IMR-90 (cell line): ENCODE results near the gene FSTL5. TPM values are rescaled to one million over a fixed set of nuclear protein-coding genes. Genes with fewer than 3 reads are reported as not detected.

Experiments
- ATAC-seq: fragments of 200-7000 bp; cut with Tn5 transposase; 2 replicates; pipeline ENCODE4 v1.9.1; 2020; ENCODE audit warnings: low read depth, mild to moderate bottlenecking, moderate library complexity
- BruUV-seq: library from RNA; stranded (reverse); fragments of 400-500 nt; replicated peaks from 2 replicates; lab custom pipeline; 2021; lab: Mats Ljungman, UMichigan
- CTCF ChIA-PET: fragments of 300-600 bp; formaldehyde crosslinking; extraction: SDS; loops from one replicate; lab custom pipeline; 2021; ENCODE audit warnings: antibody characterized with exemption; lab: Yijun Ruan, JAX
- POLR2A ChIA-PET: fragments of 300-600 bp; sonication (Branson Sonifier 250); formaldehyde crosslinking; loops from one replicate; lab custom pipeline; 2022; ENCODE audit warnings: antibody characterized with exemption; ENCODE audit not compliant: unreplicated experiment; lab: Charles Lee
- DNase-seq: peaks from one replicate; pipeline ENCODE4 v3.0.0; 2013
- H2AFZ ChIP-seq: replicated peaks from 2 replicates; pipeline ENCODE3; 2013; ENCODE audit warnings: low read length, mild to moderate bottlenecking; ENCODE audit not compliant: poor library complexity
- H2AK5ac ChIP-seq: 2 replicates; pipeline ENCODE4 v1.6.1; 2013; ENCODE audit warnings: low read depth, low read length, inconsistent platforms
- H2AK9ac ChIP-seq: replicated peaks from 2 replicates; pipeline ENCODE3; 2013; ENCODE audit warnings: mild to moderate bottlenecking, low read depth, low read length, moderate library complexity; ENCODE audit not compliant: poor library complexity
- H2BK120ac ChIP-seq: 2 replicates; pipeline ENCODE4 v1.6.1; 2013; ENCODE audit warnings: low read depth, low read length, inconsistent platforms
- H2BK15ac ChIP-seq: 3 replicates; pipeline ENCODE4 v1.6.1; 2013; ENCODE audit warnings: low read depth, low read length, inconsistent platforms
- H2BK20ac ChIP-seq: 2 replicates; pipeline ENCODE4 v1.6.1; 2013; ENCODE audit warnings: low read depth, mild to moderate bottlenecking, inconsistent platforms, low read length, moderate library complexity
- H2BK5ac ChIP-seq: 2 replicates; pipeline ENCODE4 v1.6.1; 2013; ENCODE audit warnings: mild to moderate bottlenecking, low read depth, low read length, inconsistent platforms; ENCODE audit not compliant: poor library complexity, severe bottlenecking
- H3K14ac ChIP-seq: replicated peaks from 2 replicates; pipeline ENCODE4 v1.6.1; 2013; ENCODE audit warnings: low read depth, low read length, inconsistent platforms
- H3K18ac ChIP-seq: 2 replicates; pipeline ENCODE4 v1.6.1; 2013; ENCODE audit warnings: low read depth, low read length, control low read depth
- H3K23ac ChIP-seq: 2 replicates; pipeline ENCODE4 v1.6.1; 2013; ENCODE audit warnings: low read depth, low read length, inconsistent platforms
- H3K27ac ChIP-seq: 2 replicates; pipeline ENCODE4 v1.5.1; 2013; ENCODE audit warnings: mild to moderate bottlenecking, control low read depth, low read length; ENCODE audit not compliant: insufficient read depth
- H3K27me3 ChIP-seq: 2 replicates; pipeline ENCODE4 v1.6.1; 2013; ENCODE audit warnings: low read length; ENCODE audit not compliant: control insufficient read depth, insufficient read depth
- H3K36me3 ChIP-seq: 2 replicates; pipeline ENCODE4 v1.6.1; 2013; ENCODE audit warnings: low read length, mixed read lengths; ENCODE audit not compliant: control insufficient read depth, insufficient read depth
- H3K4ac ChIP-seq: 2 replicates; pipeline ENCODE4 v1.6.1; 2013; ENCODE audit warnings: low read depth, low read length, inconsistent platforms
- H3K4me1 ChIP-seq: 2 replicates; pipeline ENCODE4 v1.6.1; 2013; ENCODE audit warnings: low read length, mixed read lengths; ENCODE audit not compliant: control insufficient read depth, insufficient read depth
- H3K4me2 ChIP-seq: 2 replicates; pipeline ENCODE4 v1.6.1; 2013; ENCODE audit warnings: low read depth, mild to moderate bottlenecking, control low read depth, low read length, moderate library complexity
- H3K4me3 ChIP-seq: 2 replicates; pipeline ENCODE4 v1.5.1; 2013; ENCODE audit warnings: low read depth, mild to moderate bottlenecking, control low read depth, low read length, moderate library complexity; ENCODE audit not compliant: insufficient read depth
- H3K56ac ChIP-seq: 2 replicates; pipeline ENCODE4 v1.6.1; 2013; ENCODE audit warnings: low read length, inconsistent platforms; ENCODE audit not compliant: insufficient read depth; ENCODE audit errors: extremely low read depth
- H3K79me1 ChIP-seq, 2 experiments: 2 replicates each; pipeline ENCODE4 v1.6.1; 2013; ENCODE audit warnings: low read length in 2 of 2, inconsistent platforms in 1 of 2, low read depth in 1 of 2
- H3K9ac ChIP-seq: 2 replicates; pipeline ENCODE4 v1.6.1; 2013; ENCODE audit warnings: low read depth, low read length, control low read depth
- H3K9me1 ChIP-seq: 2 replicates; pipeline ENCODE4 v1.6.1; 2013; ENCODE audit warnings: low read length, inconsistent platforms; ENCODE audit not compliant: insufficient read depth
- H3K9me3 ChIP-seq: 2 replicates; pipeline ENCODE4 v1.6.1; 2013; ENCODE audit warnings: low read length; ENCODE audit not compliant: control insufficient read depth, insufficient read depth
- H4K20me1 ChIP-seq: 2 replicates; pipeline ENCODE4 v1.6.1; 2013; ENCODE audit warnings: low read length, inconsistent platforms; ENCODE audit not compliant: insufficient read depth
- H4K5ac ChIP-seq: 2 replicates; pipeline ENCODE4 v1.6.1; 2013; ENCODE audit warnings: mild to moderate bottlenecking, low read depth, low read length, control low read depth
- H4K8ac ChIP-seq, 2 experiments: 2 replicates each; pipeline ENCODE4 v1.6.1; 2013; ENCODE audit warnings: low read depth in 2 of 2, low read length in 2 of 2, control low read depth in 1 of 2, inconsistent platforms in 1 of 2
- H4K91ac ChIP-seq: 2 replicates; pipeline ENCODE4 v1.6.1; 2013; ENCODE audit warnings: low read depth, low read length, inconsistent platforms; ENCODE audit not compliant: insufficient read depth
- CEBPB ChIP-seq: IDR thresholded peaks from 2 replicates; pipeline ENCODE4 v1.6.1; 2012; ENCODE audit warnings: low read depth, low read length, improper control_type of control experiment
- ELK1 ChIP-seq: fragments of 150-350 bp; IDR thresholded peaks from 2 replicates; pipeline ENCODE4 v1.6.1; 2016; ENCODE audit warnings: low read depth, mild to moderate bottlenecking, low read length, moderate library complexity, borderline replicate concordance
- MAFK ChIP-seq: IDR thresholded peaks from 2 replicates; pipeline ENCODE4 v1.6.1; 2012; ENCODE audit warnings: low read depth, low read length, improper control_type of control experiment
- MAZ ChIP-seq: IDR thresholded peaks from 2 replicates; pipeline ENCODE4 v1.6.1; 2012; ENCODE audit warnings: low read depth, mild to moderate bottlenecking, low read length, improper control_type of control experiment, moderate library complexity, borderline replicate concordance
- POLR2A ChIP-seq: IDR thresholded peaks from 2 replicates; pipeline ENCODE4 v1.6.1; 2012; ENCODE audit warnings: mild to moderate bottlenecking, low read depth, low read length
- WGBS, 2 experiments: methylation state at CpG; one replicate each; pipeline versions ENCODE4 v1.1.5 to v1.1.7; 2013; ENCODE audit warnings: missing lambda C conversion rate in 2 of 2; ENCODE audit not compliant: insufficient read length in 1 of 2; ENCODE audit errors: extremely low coverage in 2 of 2; 5-methylcytosine and 5-hydroxymethylcytosine counted together
- dilution Hi-C: fragments of 300-500 bp; cut with HindIII; formaldehyde crosslinking; loops from one replicate; pipeline ENCODE4 v1.14.3; 2018; ENCODE audit warnings: low sequenced_read_pairs; ENCODE audit not compliant: unreplicated experiment
- in situ Hi-C: fragments of 300-500 bp; cut with MboI; formaldehyde crosslinking; loops from 3 replicates; pipeline ENCODE4 v1.14.3; 2019; ENCODE audit warnings: low sequenced_read_pairs, inconsistent platforms, mixed read lengths
- intact Hi-C: fragments of 100-400 bp; cut with micrococcal nuclease; formaldehyde crosslinking; loops from 2 replicates; pipeline ENCODE4 v1.10.0; 2022
- polyA plus RNA-seq, 3 experiments: library from polyadenylated mRNA; depleted of rRNA; stranded (reverse); fragments of >200 nt; gene quantifications; 2 replicates each; pipeline ENCODE4 v1.2.3, GENCODE V29; 2012; ENCODE audit warnings: low replicate concordance in 1 of 3
- total RNA-seq: library from RNA; depleted of rRNA; stranded (reverse); fragments of >200 nt; gene quantifications from 2 replicates; pipeline ENCODE4 v1.2.3, GENCODE V29; 2012

The FSTL5 gene
- total and polyA plus RNA-seq, 2 of the 4 experiments (the other 2 are of a cell fraction): under 0.01 TPM; not detected in 1

- POLR2A ChIA-PET: no interaction called here
- DNase-seq: no peak
- Histone ChIP-seq H3K9ac (no peak overlapping the region), H4K20me1 (no peaks in the 10 kb centered on the region), H3K79me1 (no peaks in the 10 kb centered on the region), H3K4me2 (no peak overlapping the region), H2BK15ac (no peak overlapping the region), H2BK120ac (no peak overlapping the region), H3K27ac (no peak overlapping the region), H3K23ac (no peak overlapping the region), H3K4ac (no peak overlapping the region), H3K18ac (no peak overlapping the region), H3K27me3 (no peaks in the 10 kb centered on the region), H3K14ac (no peak overlapping the region), H3K4me1 (no peaks in the 10 kb centered on the region), H3K9me1 (no peaks in the 10 kb centered on the region), H3K36me3 (no peaks in the 10 kb centered on the region), H4K5ac (no peak overlapping the region), H2AK9ac (no peak overlapping the region), H2BK5ac (no peak overlapping the region), H2AK5ac (no peak overlapping the region), H4K91ac (no peak overlapping the region), H3K4me3 (no peak overlapping the region), H2BK20ac (no peak overlapping the region), H3K56ac (no peak overlapping the region), H3K9me3 (0 out of 2 replicates have a peak, but pooled peaks cover 2% of the 10 kb centered on the region), H2AFZ (no peak overlapping the region), H4K8ac (no peak overlapping the region)
- intact Hi-C loops: no loop called here
- no peak for ATAC-seq
- no CpG with 5 or more reads among the region's 1 CpG for WGBS, 2 experiments
- dilution Hi-C loops: no loop called here
- no TSS peak for BruUV-seq
- CTCF ChIA-PET: no interaction called here
- TF ChIP-seq CEBPB: no peak
- TF ChIP-seq POLR2A: no peak
- TF ChIP-seq MAFK: no peak
- no peak for TF ChIP-seq ELK1
- TF ChIP-seq MAZ: no peak
- in situ Hi-C loops: no loop called here
Observed at GRCh38 chr4:162101337-162101736, 62.5 kb downstream of the FSTL5 start.
